GM12878 (cell line): ENCODE data around the gene STEAP2.

Source experiments
- E4F1 ChIP-seq: fragments of 450-650 bp; IDR thresholded peaks from 2 replicates; pipeline ENCODE4 v1.6.1; 2018; ENCODE audit warnings: borderline replicate concordance, mild to moderate bottlenecking; ENCODE audit not compliant: partially characterized antibody
- EZH2 ChIP-seq: IDR thresholded peaks from 2 replicates; pipeline ENCODE4 v1.6.1; 2012; ENCODE audit warnings: low read depth, mild to moderate bottlenecking, control low read depth, inconsistent platforms, low read length, borderline replicate concordance; ENCODE audit not compliant: control insufficient read depth
- HDAC6 ChIP-seq: fragments of 200-600 bp; sonication (generic); IDR thresholded peaks from one replicate; pipeline ENCODE4 v1.8.0; 2017; ENCODE audit warnings: antibody characterized with exemption; ENCODE audit not compliant: unreplicated experiment
- POLR2A ChIP-seq: IDR thresholded peaks from 2 replicates; pipeline ENCODE4 v1.6.1; 2011; ENCODE audit warnings: low read depth, mild to moderate bottlenecking, low read length
- POLR2AphosphoS5 ChIP-seq: IDR thresholded peaks from 2 replicates; pipeline ENCODE4 v1.6.1; 2011; ENCODE audit warnings: mild to moderate bottlenecking, low read length, inconsistent platforms
- PRDM15 ChIP-seq: fragments of 450-650 bp; formaldehyde crosslinking; IDR thresholded peaks from 2 replicates; pipeline ENCODE4 v1.4.0; 2020; ENCODE audit warnings: mild to moderate bottlenecking, moderate library complexity
- REST ChIP-seq: IDR thresholded peaks from 2 replicates; pipeline ENCODE4 v1.6.1; 2012; ENCODE audit warnings: mild to moderate bottlenecking, low read depth, low read length
- SIX5 ChIP-seq: IDR thresholded peaks from 2 replicates; pipeline ENCODE4 v1.6.1; 2011; ENCODE audit warnings: mild to moderate bottlenecking, low read depth, low read length, moderate library complexity; ENCODE audit not compliant: severe bottlenecking
- TARDBP ChIP-seq: IDR thresholded peaks from 2 replicates; pipeline ENCODE4 v1.6.1; 2016; ENCODE audit warnings: borderline replicate concordance
- USF2 ChIP-seq: IDR thresholded peaks from 2 replicates; pipeline ENCODE4 v1.6.1; 2011; ENCODE audit warnings: low read depth, low read length, improper control_type of control experiment, borderline replicate concordance

GRCh38 chr7:90272242-90272641, 60.7 kb downstream of the STEAP2 start:
- TF ChIP-seq SIX5 (no peak), POLR2A (no peak), REST (no peak), TARDBP (no peak), USF2 (no peak), POLR2AphosphoS5 (no peak), PRDM15 (CRISPR knock-in tag) (no peak), E4F1 (no peak), EZH2 (no peak), HDAC6 (no peak)
